Activated CD4-positive, alpha-beta memory T cell treated with anti-CD3 and anti-CD28 coated beads, Interleukin-2, amount 10 ng/mL, durations not matched to agents 7 days and 5 days (primary cell): ENCODE measurements around the gene SDCCAG8. TPM values are rescaled to one million over a fixed set of nuclear protein-coding genes. Genes with fewer than 3 reads are reported as not detected.

Source experiments
- CTCF ChIA-PET: fragments of 350-600 bp; sonication (Branson Sonifier 250); formaldehyde crosslinking; loops from one replicate; lab custom pipeline; 2021; ENCODE audit warnings: antibody characterized with exemption, inconsistent platforms; lab: Charles Lee
- POLR2A ChIA-PET: fragments of 350-600 bp; sonication (Branson Sonifier 250); formaldehyde crosslinking; loops from one replicate; lab custom pipeline; 2021; ENCODE audit warnings: antibody characterized with exemption; lab: Charles Lee
- DNase-seq: peaks from one replicate; pipeline ENCODE4 v3.0.0-alpha.2; 2020
- H3K27ac Mint-ChIP-seq: one replicate; pipeline ENCODE4 v1.8.0; 2021; ENCODE audit warnings: mild to moderate bottlenecking, mixed read lengths
- H3K27me3 Mint-ChIP-seq: one replicate; pipeline ENCODE4 v1.8.0; 2021; ENCODE audit warnings: mixed read lengths
- H3K36me3 Mint-ChIP-seq: one replicate; pipeline ENCODE4 v1.8.0; 2021; ENCODE audit warnings: low read depth, mixed read lengths
- H3K4me1 Mint-ChIP-seq: one replicate; pipeline ENCODE4 v1.8.0; 2021; ENCODE audit warnings: mixed read lengths
- H3K4me3 Mint-ChIP-seq: one replicate; pipeline ENCODE4 v1.8.0; 2021; ENCODE audit warnings: mild to moderate bottlenecking, mixed read lengths
- H3K9me3 Mint-ChIP-seq: one replicate; pipeline ENCODE4 v1.8.0; 2021; ENCODE audit warnings: mixed read lengths
- total RNA-seq, 2 experiments: library from RNA; stranded (reverse); gene quantifications; one replicate each; pipeline ENCODE4 v1.2.3, GENCODE V29; 2021

The SDCCAG8 gene
- total RNA-seq, 2 experiments from 2014 or later: 18.8 to 20.3 TPM

DNA sequence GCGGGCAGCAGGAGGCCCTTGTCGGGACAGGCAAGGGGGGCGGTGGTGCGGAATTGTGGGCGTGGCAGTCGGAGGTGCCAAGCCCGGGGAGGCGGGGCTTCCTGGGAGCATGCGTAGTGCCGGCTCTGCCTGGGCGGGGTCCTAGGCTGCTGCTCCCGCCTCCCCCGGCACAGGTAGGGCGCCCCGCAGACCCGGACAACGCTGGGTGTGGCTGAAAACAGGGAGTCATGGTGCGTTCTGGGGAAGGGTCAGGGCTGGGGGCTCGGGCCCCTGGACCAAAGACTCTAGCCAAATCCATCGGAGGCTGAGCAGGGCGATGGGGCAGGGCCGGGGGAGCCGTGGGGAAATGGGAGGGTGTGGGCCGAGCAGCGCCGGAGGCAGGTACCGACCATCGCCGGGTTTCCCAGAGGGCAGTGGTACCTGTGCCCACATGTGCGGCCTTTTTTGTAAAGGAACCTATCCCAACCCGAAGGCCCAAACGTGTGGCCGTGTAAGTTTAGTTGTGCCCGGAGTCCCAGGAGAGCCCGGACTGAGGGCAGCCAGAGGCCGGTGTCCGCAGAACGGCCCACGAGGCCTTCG is 231.9 kb downstream of the SDCCAG8 start:
- POLR2A ChIA-PET: no interaction called here
- Mint-ChIP-seq H3K4me3 (no peak overlapping the region), H3K9me3 (no peaks in the 10 kb centered on the region), H3K4me1 (peaks cover 6% of the 10 kb centered on the region), H3K27ac (no peak overlapping the region), H3K36me3 (no peaks in the 10 kb centered on the region), H3K27me3 (peaks cover 2% of the 10 kb centered on the region)
- DNase-seq: no peak
- CTCF ChIA-PET: no interaction called here

DNA sequence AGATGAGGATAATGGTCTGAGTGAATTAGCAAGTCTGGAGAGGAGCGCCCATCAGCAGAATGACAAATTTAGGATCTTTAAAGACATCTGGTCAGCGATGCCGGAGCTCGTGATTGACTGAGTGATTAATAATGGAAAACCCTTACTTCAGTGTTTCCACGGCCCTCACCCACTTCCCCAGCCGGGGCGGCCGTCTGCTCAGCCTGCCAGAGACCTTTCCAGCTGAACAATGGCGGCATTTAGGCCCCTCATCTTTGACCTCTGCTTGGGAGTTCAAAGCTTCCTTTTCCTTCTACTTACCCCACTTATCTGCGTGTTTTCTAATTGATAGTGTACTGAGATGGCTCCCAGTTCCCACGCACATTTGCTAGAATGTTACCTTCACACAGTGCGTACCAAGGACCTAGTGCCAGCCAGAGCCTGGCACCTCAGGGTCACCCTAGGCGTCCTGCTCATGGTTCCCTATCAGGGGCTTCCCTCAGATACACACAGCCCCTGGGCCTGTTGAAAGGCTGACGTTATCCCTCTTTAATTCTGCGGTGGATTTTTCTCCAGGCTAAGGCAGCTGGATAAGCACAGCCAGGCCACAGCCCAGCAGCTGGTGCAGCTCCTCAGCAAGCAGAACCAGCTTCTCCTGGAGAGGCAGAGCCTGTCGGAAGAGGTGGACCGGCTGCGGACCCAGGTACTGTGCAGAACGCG is 232.8 kb downstream of the SDCCAG8 start:
- CTCF ChIA-PET: no interaction called here
- Mint-ChIP-seq H3K4me3 (no peak overlapping the region), H3K27ac (no peak overlapping the region), H3K4me1 (peaks cover 3% of the 10 kb centered on the region), H3K27me3 (peaks cover 2% of the 10 kb centered on the region), H3K9me3 (no peaks in the 10 kb centered on the region), H3K36me3 (no peaks in the 10 kb centered on the region)
- DNase-seq: no peak
- POLR2A ChIA-PET: no interaction called here

DNA sequence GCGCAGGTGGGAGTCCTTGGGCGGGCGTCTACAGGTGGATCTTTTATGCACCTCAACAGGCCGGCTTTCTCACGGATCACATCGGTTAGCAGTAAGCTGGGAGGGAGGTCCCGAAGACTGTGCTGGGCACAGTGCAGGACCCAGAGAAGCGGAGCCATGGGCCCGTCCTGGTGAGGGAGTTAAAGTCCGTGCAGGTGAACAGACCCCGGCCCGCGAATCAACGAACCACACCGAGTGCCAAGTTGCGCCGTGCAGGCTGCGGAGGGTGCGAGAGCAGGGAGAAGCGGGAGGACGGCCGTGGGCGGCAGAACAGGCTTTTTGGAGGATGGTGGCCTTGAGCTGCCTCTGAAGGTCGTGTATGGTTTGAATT is 233.3 kb downstream of the SDCCAG8 start:
- CTCF ChIA-PET: no interaction called here
- Mint-ChIP-seq H3K4me3 (no peak overlapping the region), H3K27ac (no peak overlapping the region), H3K27me3 (no peaks in the 10 kb centered on the region), H3K36me3 (no peaks in the 10 kb centered on the region), H3K4me1 (no peaks in the 10 kb centered on the region), H3K9me3 (no peaks in the 10 kb centered on the region)
- POLR2A ChIA-PET: no interaction called here
- DNase-seq: no peak

DNA sequence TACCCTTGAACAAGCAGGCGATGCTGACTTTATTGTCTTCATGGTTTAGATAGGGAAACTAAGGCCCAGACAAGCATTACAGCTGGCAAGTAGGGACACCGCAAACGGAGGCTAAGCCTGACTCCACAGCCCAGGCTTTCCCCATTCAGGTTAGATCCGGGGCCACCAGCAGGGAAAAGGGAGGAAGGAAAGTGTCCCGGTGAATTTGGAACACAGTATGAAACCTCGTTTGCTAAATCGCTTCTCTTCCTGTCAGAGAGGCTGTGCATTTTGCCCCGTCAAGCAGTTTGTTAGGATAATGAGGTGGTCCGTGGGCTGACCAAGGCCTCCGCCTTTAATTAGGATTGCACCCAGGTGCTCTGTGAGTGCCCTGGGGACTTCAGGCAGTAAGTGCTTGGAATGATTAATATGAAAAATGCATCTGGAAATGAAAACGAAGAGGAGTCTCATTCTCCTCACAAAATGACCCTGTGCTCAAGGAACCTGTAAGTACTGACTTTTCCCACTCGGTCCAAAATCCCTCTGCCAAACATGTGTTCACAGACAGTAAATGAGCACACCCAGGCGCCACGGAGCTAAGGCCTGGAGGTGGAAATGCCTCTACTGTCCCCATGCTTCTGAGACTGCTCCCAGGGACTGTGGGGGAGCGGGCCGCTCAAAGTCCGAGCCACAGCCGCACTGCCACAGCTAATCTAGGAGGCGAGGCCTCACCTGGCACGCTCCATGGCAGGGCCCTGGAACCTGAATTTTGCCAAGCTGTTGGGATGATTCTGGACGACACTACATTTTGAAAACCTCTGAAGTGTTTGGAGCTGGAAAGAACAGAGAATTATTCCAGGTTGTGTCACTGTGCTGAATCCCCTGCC is 234.1 kb downstream of the SDCCAG8 start:
- Mint-ChIP-seq H3K36me3 (no peaks in the 10 kb centered on the region), H3K4me1 (no peaks in the 10 kb centered on the region), H3K4me3 (no peak overlapping the region), H3K27ac (no peak overlapping the region), H3K27me3 (no peaks in the 10 kb centered on the region), H3K9me3 (no peaks in the 10 kb centered on the region)
- ChIA-PET POLR2A (no interaction called here), CTCF (no interaction called here)
- no peak for DNase-seq

DNA sequence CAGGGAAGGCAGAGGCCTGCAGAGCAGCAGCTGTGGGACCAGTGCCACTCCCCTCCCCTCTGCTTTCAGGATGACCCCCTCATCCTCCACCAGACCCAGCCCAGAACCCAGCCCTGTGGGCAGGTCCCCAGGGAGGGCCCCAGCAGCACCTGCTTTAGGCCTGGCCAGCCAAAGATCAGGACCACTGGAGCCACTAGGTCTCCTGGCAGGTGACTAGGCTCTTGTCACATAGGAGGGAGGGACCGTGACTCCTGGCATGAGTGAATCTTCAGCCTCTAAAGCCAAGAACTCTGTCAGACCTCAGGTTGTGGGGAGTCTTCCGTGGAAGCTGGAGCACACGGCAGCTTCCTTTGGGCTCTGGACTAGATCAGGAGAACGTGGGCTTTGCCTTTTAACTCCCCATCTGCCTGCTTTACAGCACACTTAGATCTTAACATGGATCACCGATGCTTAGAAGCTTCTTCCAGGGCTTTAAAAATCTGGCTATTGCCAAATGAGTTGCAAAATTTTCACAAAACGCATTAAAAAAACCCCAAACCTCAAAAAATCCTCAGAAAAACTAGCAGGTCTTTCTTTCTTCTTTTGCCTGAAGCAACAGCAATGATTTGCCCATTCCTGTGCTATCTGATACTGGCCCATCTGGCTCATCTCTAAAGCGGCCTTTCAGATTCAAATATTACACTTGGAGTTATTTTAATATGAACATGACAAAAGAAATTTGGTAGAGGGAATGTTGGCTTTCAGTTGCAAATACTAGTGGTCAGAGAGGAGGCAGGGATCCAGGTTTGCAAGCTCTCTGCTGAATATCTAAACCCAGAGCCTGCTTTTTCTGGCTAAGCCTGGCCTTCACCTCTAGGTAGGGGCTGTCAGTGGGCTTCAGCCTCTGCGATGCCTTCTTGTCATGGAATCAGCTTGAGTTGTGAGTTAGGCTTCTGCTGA is 235.2 kb downstream of the SDCCAG8 start:
- peaks cover under 1% of the 10 kb centered on the region for H3K36me3 Mint-ChIP-seq
- no peak for DNase-seq
- H3K4me3 Mint-ChIP-seq: no peak overlapping the region
- no peak overlapping the region for H3K27ac Mint-ChIP-seq
- peaks cover 2% of the 10 kb centered on the region for H3K4me1 Mint-ChIP-seq
- H3K27me3 Mint-ChIP-seq: no peaks in the 10 kb centered on the region
- POLR2A ChIA-PET: no interaction called here
- no peaks in the 10 kb centered on the region for H3K9me3 Mint-ChIP-seq
- CTCF ChIA-PET: no interaction called here

DNA sequence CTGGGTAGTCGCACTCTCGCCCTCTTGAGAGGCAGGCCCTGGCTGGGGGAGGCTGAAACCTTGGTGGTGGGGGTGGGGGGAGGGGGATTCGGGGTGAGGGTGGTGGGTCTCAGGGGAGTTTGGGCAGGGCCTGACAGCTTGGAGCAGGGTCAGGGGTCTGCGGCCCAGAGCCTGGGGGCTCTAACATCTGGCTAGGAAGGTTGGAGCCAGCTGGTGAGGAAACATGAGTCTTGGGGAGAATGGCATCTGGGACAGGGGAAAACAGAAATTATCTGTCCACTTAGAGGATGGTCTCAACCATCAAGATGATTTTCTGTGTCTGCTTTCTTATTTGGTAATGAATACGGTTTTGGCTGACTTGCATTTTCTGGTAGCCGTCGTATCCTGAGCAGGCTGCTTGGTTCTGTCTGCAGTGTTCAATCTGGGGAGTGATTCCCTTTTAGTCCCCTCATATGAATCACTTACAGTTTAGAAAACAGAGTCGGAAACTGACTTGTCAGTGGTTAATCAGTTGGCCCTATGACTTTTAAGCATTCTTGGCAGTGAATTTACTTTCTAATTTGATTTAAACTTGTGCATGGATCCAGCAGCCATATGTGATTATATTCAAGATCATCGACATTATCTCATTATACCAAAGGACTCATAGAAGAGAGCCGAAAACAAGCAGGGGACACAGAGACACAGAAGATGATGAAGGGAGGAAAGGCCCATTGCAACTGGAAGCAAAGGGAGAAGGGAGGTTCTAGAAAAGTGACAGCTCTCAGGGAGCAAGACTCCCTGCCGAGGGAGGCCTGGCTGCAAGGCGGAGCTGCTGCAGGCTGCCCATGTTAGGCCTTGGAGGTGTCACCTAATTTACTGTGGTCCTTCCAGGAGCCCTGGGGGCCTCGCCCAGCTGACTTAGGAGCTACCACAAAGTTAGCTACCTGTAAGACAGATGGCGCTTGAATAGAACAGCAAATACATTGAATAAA is 237.6 kb downstream of the SDCCAG8 start:
- Mint-ChIP-seq H3K9me3 (no peaks in the 10 kb centered on the region), H3K27ac (no peak overlapping the region), H3K4me3 (no peak overlapping the region), H3K27me3 (no peaks in the 10 kb centered on the region), H3K36me3 (peaks cover 8% of the 10 kb centered on the region), H3K4me1 (peaks cover 2% of the 10 kb centered on the region)
- DNase-seq: no peak
- POLR2A ChIA-PET: no interaction called here
- CTCF ChIA-PET: no interaction called here

DNA sequence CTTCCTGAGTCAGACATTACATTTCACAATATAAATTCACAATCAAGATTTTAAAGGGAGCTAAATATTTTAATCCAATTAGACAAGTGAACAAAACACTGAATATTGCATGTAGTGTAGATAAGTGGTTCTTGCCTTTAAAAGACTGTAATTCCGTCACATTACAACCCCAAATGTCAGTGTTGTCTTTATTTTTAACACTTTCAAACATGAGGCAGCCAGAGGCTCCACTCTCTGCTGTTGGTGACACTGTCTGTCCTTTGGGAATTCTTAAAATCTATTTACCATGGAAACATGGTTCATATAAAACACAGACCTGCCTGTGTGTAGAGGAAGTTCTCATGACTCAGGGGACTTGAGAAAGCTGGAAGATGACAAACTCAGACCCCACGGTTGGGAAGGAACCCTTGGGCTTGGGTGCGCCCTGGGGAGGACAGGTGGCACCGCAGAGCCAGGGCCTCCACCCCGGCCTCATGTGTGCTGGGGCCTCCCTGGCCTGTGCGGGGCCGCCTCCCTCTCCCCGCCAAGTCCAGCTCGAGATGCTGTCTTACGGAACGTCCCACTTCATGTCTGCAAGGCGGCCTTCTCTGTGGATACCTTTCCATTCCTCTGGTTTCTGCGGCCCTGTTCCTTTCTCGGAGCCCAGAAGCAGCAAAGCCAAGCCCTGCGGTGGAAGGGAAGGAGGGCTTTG is 239.0 kb downstream of the SDCCAG8 start:
- H3K9me3 Mint-ChIP-seq: no peaks in the 10 kb centered on the region
- H3K4me3 Mint-ChIP-seq: no peak overlapping the region
- peaks cover 2% of the 10 kb centered on the region for H3K4me1 Mint-ChIP-seq
- H3K36me3 Mint-ChIP-seq: peaks cover 8% of the 10 kb centered on the region
- no peaks in the 10 kb centered on the region for H3K27me3 Mint-ChIP-seq
- ChIA-PET CTCF (no interaction called here), POLR2A (no interaction called here)
- DNase-seq: no peak
- H3K27ac Mint-ChIP-seq: no peak overlapping the region

DNA sequence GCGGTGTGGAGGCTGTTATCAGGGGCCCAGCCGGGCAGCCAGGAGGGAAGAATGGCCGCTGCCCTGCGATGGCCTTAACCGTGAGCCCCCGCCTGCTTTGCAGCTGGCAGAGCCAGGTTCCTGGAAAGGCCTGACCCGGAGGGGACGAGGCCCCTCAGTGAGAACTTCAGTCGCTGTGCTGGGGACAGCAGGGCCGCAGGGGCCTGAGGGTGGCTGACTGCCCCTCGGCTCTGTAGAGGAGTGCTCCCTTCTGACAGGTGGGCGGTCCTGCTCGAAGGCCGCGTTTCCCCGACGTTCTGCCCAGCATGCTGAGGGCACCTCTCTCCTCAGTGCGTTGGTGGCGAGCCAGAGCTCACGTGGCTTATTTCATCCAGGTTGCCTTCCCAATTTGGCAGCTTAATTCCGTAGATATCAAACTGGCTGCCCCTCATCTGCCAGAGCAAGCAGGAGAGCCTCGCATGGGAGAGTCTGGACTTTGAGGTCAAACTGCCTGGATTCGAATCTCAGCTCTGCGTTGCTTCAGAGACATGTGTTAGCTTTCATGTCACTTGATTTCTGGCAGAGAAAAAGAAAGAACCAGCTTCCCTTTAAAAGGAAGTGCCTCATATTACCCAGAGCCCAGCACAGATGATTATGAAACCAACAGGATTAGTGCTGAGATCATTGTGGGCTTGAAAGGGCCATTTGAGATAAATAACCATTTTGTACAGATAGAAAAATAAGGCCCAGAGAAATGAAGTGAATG is 239.8 kb downstream of the SDCCAG8 start:
- POLR2A ChIA-PET: no interaction called here
- DNase-seq: no peak
- Mint-ChIP-seq H3K27ac (no peak overlapping the region), H3K36me3 (peaks cover 8% of the 10 kb centered on the region), H3K4me1 (peaks cover 2% of the 10 kb centered on the region), H3K9me3 (no peaks in the 10 kb centered on the region), H3K4me3 (no peak overlapping the region), H3K27me3 (no peaks in the 10 kb centered on the region)
- CTCF ChIA-PET: no interaction called here

DNA sequence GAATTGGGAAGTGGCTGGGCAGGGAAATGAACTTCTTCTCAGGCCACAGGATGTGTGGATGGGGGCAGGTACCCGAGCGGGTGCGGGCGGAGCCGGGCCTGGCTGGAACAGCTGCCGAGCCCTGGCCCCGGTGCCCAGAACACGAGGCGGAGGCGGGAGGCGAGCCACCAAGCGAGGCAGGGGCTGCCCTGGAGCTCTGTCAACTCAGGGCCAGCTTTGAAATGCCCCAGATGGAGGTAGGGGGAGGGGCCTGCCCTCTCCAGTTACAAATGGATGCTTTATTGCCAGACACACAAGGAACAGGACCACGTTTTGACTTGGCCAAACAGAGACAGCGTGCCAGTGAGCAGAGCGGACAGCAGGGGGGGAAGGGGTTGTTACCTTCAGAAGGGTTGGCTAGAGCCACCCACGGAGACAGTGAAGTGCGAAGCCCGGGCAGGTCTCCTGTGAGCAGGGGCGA is 240.4 kb downstream of the SDCCAG8 start:
- Mint-ChIP-seq H3K4me1 (peaks cover 2% of the 10 kb centered on the region), H3K9me3 (no peaks in the 10 kb centered on the region), H3K27ac (no peak overlapping the region), H3K4me3 (no peak overlapping the region), H3K27me3 (no peaks in the 10 kb centered on the region), H3K36me3 (peaks cover 11% of the 10 kb centered on the region)
- POLR2A ChIA-PET: no interaction called here
- CTCF ChIA-PET: no interaction called here
- DNase-seq: no peak

DNA sequence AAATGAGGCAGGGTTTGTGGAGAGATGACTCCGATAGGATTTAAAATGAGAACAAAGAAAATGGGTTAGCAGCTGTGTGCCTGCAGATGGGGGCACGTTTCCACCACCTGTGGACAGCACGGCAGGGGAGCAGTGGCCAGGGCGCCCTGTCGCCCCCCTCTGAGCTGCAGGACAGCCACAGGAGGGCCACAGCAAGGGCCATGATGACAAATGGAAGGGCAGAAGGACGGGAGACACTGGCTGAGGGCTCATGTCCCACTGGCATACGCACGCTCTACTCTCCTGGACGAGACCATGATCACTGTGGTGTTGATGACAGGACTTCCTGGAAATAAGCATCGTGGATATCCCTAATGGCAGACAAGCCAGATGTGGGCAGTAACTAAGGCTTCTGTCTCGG is 241.0 kb downstream of the SDCCAG8 start:
- Mint-ChIP-seq H3K4me3 (no peak overlapping the region), H3K9me3 (no peaks in the 10 kb centered on the region), H3K27ac (no peak overlapping the region), H3K36me3 (peaks cover 11% of the 10 kb centered on the region), H3K27me3 (no peaks in the 10 kb centered on the region), H3K4me1 (peaks cover 2% of the 10 kb centered on the region)
- ChIA-PET CTCF (no interaction called here), POLR2A (no interaction called here)
- no peak for DNase-seq
